ENCODE data around the gene XPO6. TPM values are rescaled to one million over a fixed set of nuclear protein-coding genes. Genes with fewer than 3 reads are reported as not detected.
"Not testable (repeated sequence)": the region's sequence is repeated elsewhere in the genome, so short reads cannot be mapped to it uniquely, and the experiment has no call there.

Gene XPO6
- total RNA-seq, 1 donor from 2014 or later: 227 TPM

GRCh38 chr16:28223909-28224308 is 12.1 kb upstream of the XPO6 start:
- H3K4me3 Mint-ChIP-seq (ENCODE audit: low read depth); H3K4me1 Mint-ChIP-seq (ENCODE audit: low read depth); H3K9me3 Mint-ChIP-seq; intact Hi-C loops (cut with micrococcal nuclease); H3K27ac Mint-ChIP-seq; H3K36me3 Mint-ChIP-seq (ENCODE audit: low read depth); DNase-seq (ENCODE audit: low spot score); H3K27me3 Mint-ChIP-seq (ENCODE audit: low read depth): not testable (repeated sequence)

GRCh38 chr16:28219777-28220176 is 8.0 kb upstream of the XPO6 start:
- H3K27ac Mint-ChIP-seq; H3K9me3 Mint-ChIP-seq; H3K4me3 Mint-ChIP-seq (ENCODE audit: low read depth); H3K27me3 Mint-ChIP-seq (ENCODE audit: low read depth); H3K4me1 Mint-ChIP-seq (ENCODE audit: low read depth); H3K36me3 Mint-ChIP-seq (ENCODE audit: low read depth); DNase-seq (ENCODE audit: low spot score): not testable (repeated sequence)
- intact Hi-C loops (cut with micrococcal nuclease): loop anchor here (5.0 to 10.0 kb wide), 2 partner anchors 75 to 247 kb away; partner anchors contain the start of gene SBK1

GRCh38 chr16:28219282-28219681 is 7.5 kb upstream of the XPO6 start:
- no peaks in the 10 kb centered on the region for H3K36me3 Mint-ChIP-seq (ENCODE audit: low read depth)
- intact Hi-C loops (cut with micrococcal nuclease): loop anchor here (5.0 to 10.0 kb wide), 2 partner anchors 76 to 247 kb away; partner anchors contain the start of gene SBK1
- no peaks in the 10 kb centered on the region for H3K4me1 Mint-ChIP-seq (ENCODE audit: low read depth)
- no peak overlapping the region for H3K27ac Mint-ChIP-seq
- no peak for DNase-seq (ENCODE audit: low spot score)
- H3K27me3 Mint-ChIP-seq (ENCODE audit: low read depth): no peaks in the 10 kb centered on the region
- no peaks in the 10 kb centered on the region for H3K9me3 Mint-ChIP-seq
- no peak overlapping the region for H3K4me3 Mint-ChIP-seq (ENCODE audit: low read depth)

- no peak overlapping the region for H3K4me3 Mint-ChIP-seq (ENCODE audit: low read depth)
- peak; percentile 53 for DNase-seq (ENCODE audit: low spot score)
- no peak overlapping the region for H3K27ac Mint-ChIP-seq
- no peaks in the 10 kb centered on the region for H3K36me3 Mint-ChIP-seq (ENCODE audit: low read depth)
- H3K4me1 Mint-ChIP-seq (ENCODE audit: low read depth): no peaks in the 10 kb centered on the region
- intact Hi-C loops (cut with micrococcal nuclease): loop anchor here (1.0 to 10.0 kb wide), 3 partner anchors 77 to 246 kb away; partner anchors contain the start of gene SBK1
- H3K9me3 Mint-ChIP-seq: no peaks in the 10 kb centered on the region
- no peaks in the 10 kb centered on the region for H3K27me3 Mint-ChIP-seq (ENCODE audit: low read depth)
These were observed 6.3 kb upstream of the XPO6 start for GRCh38 chr16:28218109-28218508.

GRCh38 chr16:28217326-28217725 is 5.6 kb upstream of the XPO6 start:
- H3K27me3 Mint-ChIP-seq (ENCODE audit: low read depth): no peaks in the 10 kb centered on the region
- peaks cover 2% of the 10 kb centered on the region for H3K4me1 Mint-ChIP-seq (ENCODE audit: low read depth)
- no peaks in the 10 kb centered on the region for H3K36me3 Mint-ChIP-seq (ENCODE audit: low read depth)
- intact Hi-C loops (cut with micrococcal nuclease): loop anchor here (5.0 to 10.0 kb wide), 2 partner anchors 77 to 245 kb away; partner anchors contain the start of gene SBK1
- no peak overlapping the region for H3K27ac Mint-ChIP-seq
- DNase-seq (ENCODE audit: low spot score): no peak
- H3K4me3 Mint-ChIP-seq (ENCODE audit: low read depth): no peak overlapping the region
- no peaks in the 10 kb centered on the region for H3K9me3 Mint-ChIP-seq

GRCh38 chr16:28213396-28213795 is 1.6 kb upstream of the XPO6 start:
- Mint-ChIP-seq H3K4me3 (ENCODE audit: low read depth) (no peak overlapping the region), H3K27me3 (ENCODE audit: low read depth) (no peaks in the 10 kb centered on the region), H3K9me3 (no peaks in the 10 kb centered on the region), H3K27ac (no peak overlapping the region), H3K4me1 (ENCODE audit: low read depth) (peaks cover 11% of the 10 kb centered on the region), H3K36me3 (ENCODE audit: low read depth) (peaks cover 25% of the 10 kb centered on the region)
- intact Hi-C loops (cut with micrococcal nuclease): loop anchor here (5.0 to 10.0 kb wide), 2 partner anchors 46 to 81 kb away; partner anchors contain the start of gene SBK1
- no peak for DNase-seq (ENCODE audit: low spot score)

- H3K4me1 Mint-ChIP-seq (ENCODE audit: low read depth): peaks cover 18% of the 10 kb centered on the region
- H3K27ac Mint-ChIP-seq: peak overlapping the region; percentile 99
- H3K27me3 Mint-ChIP-seq (ENCODE audit: low read depth): no peaks in the 10 kb centered on the region
- H3K36me3 Mint-ChIP-seq (ENCODE audit: low read depth): peaks cover 34% of the 10 kb centered on the region
- peak overlapping the region; percentile 87 for H3K4me3 Mint-ChIP-seq (ENCODE audit: low read depth)
- DNase-seq (ENCODE audit: low spot score): no peak
- H3K9me3 Mint-ChIP-seq: no peaks in the 10 kb centered on the region
- intact Hi-C loops (cut with micrococcal nuclease): loop anchor here (5.0 to 10.0 kb wide), 2 partner anchors 45 to 82 kb away; partner anchors contain the start of gene SBK1
These were observed 738 bp upstream of the XPO6 start for GRCh38 chr16:28212532-28212873.

GRCh38 chr16:28210979-28211588 is 681 bp downstream of the XPO6 start:
- Mint-ChIP-seq H3K9me3 (no peaks in the 10 kb centered on the region), H3K27me3 (ENCODE audit: low read depth) (no peaks in the 10 kb centered on the region), H3K4me3 (ENCODE audit: low read depth) (peak overlapping the region; percentile 84), H3K36me3 (ENCODE audit: low read depth) (peaks cover 46% of the 10 kb centered on the region), H3K4me1 (ENCODE audit: low read depth) (peaks cover 23% of the 10 kb centered on the region), H3K27ac (peak overlapping the region; percentile 87)
- DNase-seq (ENCODE audit: low spot score): peak; percentile 47
- intact Hi-C loops (cut with micrococcal nuclease): loop anchor here (1.0 to 10.0 kb wide), 4 partner anchors 17 to 84 kb away; partner anchors contain the start of gene SBK1

- H3K4me3 Mint-ChIP-seq (ENCODE audit: low read depth): peak overlapping the region; percentile 84
- H3K27me3 Mint-ChIP-seq (ENCODE audit: low read depth): no peaks in the 10 kb centered on the region
- H3K4me1 Mint-ChIP-seq (ENCODE audit: low read depth): peaks cover 24% of the 10 kb centered on the region
- H3K27ac Mint-ChIP-seq: peak overlapping the region; percentile 87
- no peaks in the 10 kb centered on the region for H3K9me3 Mint-ChIP-seq
- DNase-seq (ENCODE audit: low spot score): no peak
- H3K36me3 Mint-ChIP-seq (ENCODE audit: low read depth): peaks cover 49% of the 10 kb centered on the region
- intact Hi-C loops (cut with micrococcal nuclease): loop anchor here (1.0 to 10.0 kb wide), 4 partner anchors 16 to 85 kb away; partner anchors contain the start of gene SBK1
These were observed 1.5 kb downstream of the XPO6 start for GRCh38 chr16:28210264-28210663.

- Mint-ChIP-seq H3K27ac (peak overlapping the region; percentile 55), H3K36me3 (ENCODE audit: low read depth) (peaks cover 49% of the 10 kb centered on the region), H3K4me3 (ENCODE audit: low read depth) (peak overlapping the region; percentile 86), H3K27me3 (ENCODE audit: low read depth) (no peaks in the 10 kb centered on the region), H3K4me1 (ENCODE audit: low read depth) (peaks cover 24% of the 10 kb centered on the region), H3K9me3 (no peaks in the 10 kb centered on the region)
- no peak for DNase-seq (ENCODE audit: low spot score)
- intact Hi-C loops (cut with micrococcal nuclease): no loop called here
These were observed 2.9 kb downstream of the XPO6 start for GRCh38 chr16:28208824-28209223.

GRCh38 chr16:28208131-28208530 is 3.6 kb downstream of the XPO6 start:
- no peak overlapping the region for H3K4me3 Mint-ChIP-seq (ENCODE audit: low read depth)
- no peaks in the 10 kb centered on the region for H3K9me3 Mint-ChIP-seq
- H3K36me3 Mint-ChIP-seq (ENCODE audit: low read depth): peaks cover 49% of the 10 kb centered on the region
- no peak overlapping the region for H3K27ac Mint-ChIP-seq
- no peaks in the 10 kb centered on the region for H3K27me3 Mint-ChIP-seq (ENCODE audit: low read depth)
- DNase-seq (ENCODE audit: low spot score): no peak
- H3K4me1 Mint-ChIP-seq (ENCODE audit: low read depth): peaks cover 24% of the 10 kb centered on the region
- intact Hi-C loops (cut with micrococcal nuclease): no loop called here

- H3K9me3 Mint-ChIP-seq: no peaks in the 10 kb centered on the region
- H3K27ac Mint-ChIP-seq: peak overlapping the region; percentile 17
These were observed 4.4 kb downstream of the XPO6 start for GRCh38 chr16:28207399-28207798.

GRCh38 chr16:28205974-28206373 is 5.8 kb downstream of the XPO6 start:
- Mint-ChIP-seq H3K27ac (no peak overlapping the region), H3K4me3 (ENCODE audit: low read depth) (no peak overlapping the region), H3K4me1 (ENCODE audit: low read depth) (peaks cover 34% of the 10 kb centered on the region), H3K9me3 (no peaks in the 10 kb centered on the region), H3K36me3 (ENCODE audit: low read depth) (peaks cover 66% of the 10 kb centered on the region), H3K27me3 (ENCODE audit: low read depth) (no peaks in the 10 kb centered on the region)
- intact Hi-C loops (cut with micrococcal nuclease): no loop called here
- no peak for DNase-seq (ENCODE audit: low spot score)

More at GRCh38 chr16:28207399-28207798, 4.4 kb downstream of the XPO6 start:
- Mint-ChIP-seq H3K4me3 (ENCODE audit: low read depth) (peak overlapping the region; percentile 45), H3K36me3 (ENCODE audit: low read depth) (peaks cover 53% of the 10 kb centered on the region), H3K27me3 (ENCODE audit: low read depth) (no peaks in the 10 kb centered on the region), H3K4me1 (ENCODE audit: low read depth) (peaks cover 29% of the 10 kb centered on the region)
- intact Hi-C loops (cut with micrococcal nuclease): no loop called here
- no peak for DNase-seq (ENCODE audit: low spot score)
